Measurements from ENCODE around the gene FHL1. TPM values are rescaled to one million over a fixed set of nuclear protein-coding genes. Genes with fewer than 3 reads are reported as not detected.

Gene FHL1
- total RNA-seq, 1 experiment from 2014 or later: 20.0 TPM

- Histone ChIP-seq H3K4me1 (ENCODE audit: control insufficient read depth in 1 of 2, insufficient read depth in 2 of 2, low read length in 2 of 2) (no peaks in the 10 kb centered on the region), H2AFZ (ENCODE audit: low read depth, low read length, poor library complexity, severe bottlenecking) (no peak overlapping the region), H3K36me3 (ENCODE audit: control insufficient read depth in 1 of 2, insufficient read depth in 2 of 2, low read length in 2 of 2) (no peaks in the 10 kb centered on the region), H3K4me2 (ENCODE audit: low read length) (no peak overlapping the region), H3K4me3 (replicated peaks in 1 of 2; ENCODE audit: low read depth in 1 of 2, low read length in 2 of 2) (no peak overlapping the region), H3K9me2 (ENCODE audit: insufficient read depth) (no peaks in the 10 kb centered on the region), H3K79me2 (ENCODE audit: insufficient read depth, low read length) (no peaks in the 10 kb centered on the region), H3K27me3 (ENCODE audit: insufficient read depth, low read length) (no peaks in the 10 kb centered on the region), H3K9ac (ENCODE audit: low read length) (no peak overlapping the region), H4K20me1 (ENCODE audit: insufficient read depth) (no peaks in the 10 kb centered on the region), H3K27ac (ENCODE audit: low read depth, low read length) (no peak overlapping the region), H3K9me3 (ENCODE audit: control insufficient read depth in 1 of 2, insufficient read depth in 1 of 2, low read depth in 1 of 2, low read length in 2 of 2) (no peaks in the 10 kb centered on the region)
- ChIA-PET CTCF (no interaction called here), RAD21 (ENCODE audit: low non-redundant PET in 1 of 2, low total read pairs in 2 of 2, uncharacterized antibody in 2 of 2, unreplicated experiment in 2 of 2) (no interaction called here), POLR2A (no interaction called here)
- BruUV-seq (replicated peaks): no TSS peak
- intact Hi-C loops (cut with micrococcal nuclease): no loop called here
- ATAC-seq: no peak
- TF ChIP-seq CBX3 (IDR thresholded peaks at IDR 0.05; ENCODE audit: low read depth): no peak
- TF ChIP-seq ZFX (IDR thresholded peaks at IDR 0.05): no peak
- no peak for TF ChIP-seq POLR2A (IDR thresholded peaks at IDR 0.05; ENCODE audit: borderline replicate concordance, extremely low read depth, insufficient read depth, insufficient read length)
- no peak for DNase-seq (ENCODE audit: low read depth, low spot score)
Measured at GRCh38 chrX:136104936-136105335, 42.4 kb upstream of the FHL1 start.

- Histone ChIP-seq H3K36me3 (ENCODE audit: control insufficient read depth in 1 of 2, insufficient read depth in 2 of 2, low read length in 2 of 2) (no peaks in the 10 kb centered on the region), H3K4me2 (ENCODE audit: low read length) (no peak overlapping the region), H3K9me2 (ENCODE audit: insufficient read depth) (no peaks in the 10 kb centered on the region), H3K9ac (ENCODE audit: low read length) (no peak overlapping the region), H3K27ac (ENCODE audit: low read depth, low read length) (no peak overlapping the region), H2AFZ (ENCODE audit: low read depth, low read length, poor library complexity, severe bottlenecking) (no peak overlapping the region), H3K4me1 (ENCODE audit: control insufficient read depth in 1 of 2, insufficient read depth in 2 of 2, low read length in 2 of 2) (no peaks in the 10 kb centered on the region), H4K20me1 (ENCODE audit: insufficient read depth) (no peaks in the 10 kb centered on the region), H3K27me3 (ENCODE audit: insufficient read depth, low read length) (no peaks in the 10 kb centered on the region), H3K79me2 (ENCODE audit: insufficient read depth, low read length) (no peaks in the 10 kb centered on the region), H3K9me3 (ENCODE audit: control insufficient read depth in 1 of 2, insufficient read depth in 1 of 2, low read depth in 1 of 2, low read length in 2 of 2) (no peaks in the 10 kb centered on the region), H3K4me3 (replicated peaks in 1 of 2; ENCODE audit: low read depth in 1 of 2, low read length in 2 of 2) (no peak overlapping the region)
- ATAC-seq (no peak), DNase-seq (ENCODE audit: low read depth, low spot score) (no peak)
- ChIA-PET CTCF (no interaction called here), RAD21 (ENCODE audit: low non-redundant PET in 1 of 2, low total read pairs in 2 of 2, uncharacterized antibody in 2 of 2, unreplicated experiment in 2 of 2) (no interaction called here), POLR2A (no interaction called here)
- BruUV-seq (replicated peaks): no TSS peak
- intact Hi-C loops (cut with micrococcal nuclease): no loop called here
- TF ChIP-seq YY1 (IDR thresholded peaks at IDR 0.05; ENCODE audit: extremely low read depth, insufficient replicate concordance, low read depth, low read length) (no peak), EGR1 (IDR thresholded peaks at IDR 0.05; ENCODE audit: low read depth) (no peak), CBX3 (IDR thresholded peaks at IDR 0.05; ENCODE audit: low read depth) (no peak), ZNF274 (IDR thresholded peaks at IDR 0.05; ENCODE audit: low read depth, low read length) (no peak), POLR2AphosphoS5 (IDR thresholded peaks at IDR 0.05; ENCODE audit: low read depth, low read length) (no peak), EZH2 (IDR thresholded peaks at IDR 0.05) (no peak), EZH2phosphoT487 (IDR thresholded peaks at IDR 0.05; ENCODE audit: borderline replicate concordance) (no peak), TCF7L2 (IDR thresholded peaks at IDR 0.05; ENCODE audit: borderline replicate concordance, extremely low read depth, insufficient read depth, insufficient read length) (no peak), FOSL1 (IDR thresholded peaks at IDR 0.05; ENCODE audit: low read depth) (no peak), ATF3 (IDR thresholded peaks at IDR 0.05) (no peak), ZFX (IDR thresholded peaks at IDR 0.05) (no peak), ELF1 (IDR thresholded peaks at IDR 0.05; ENCODE audit: borderline replicate concordance, low read depth) (no peak), SIN3A (IDR thresholded peaks at IDR 0.05; ENCODE audit: low read depth) (no peak), POLR2A (IDR thresholded peaks at IDR 0.05; ENCODE audit: borderline replicate concordance, extremely low read depth, insufficient read depth, insufficient read length) (no peak), SRF (IDR thresholded peaks at IDR 0.05; ENCODE audit: low read depth) (no peak), ZBTB33 (IDR thresholded peaks at IDR 0.05; ENCODE audit: extremely low read depth, insufficient replicate concordance, low read length) (no peak), MAX (IDR thresholded peaks at IDR 0.05) (no peak)
Measured at GRCh38 chrX:136106920-136107528, 40.3 kb upstream of the FHL1 start.
